ENCODE data around the gene SLC44A4. TPM values are rescaled to one million over a fixed set of nuclear protein-coding genes. Genes with fewer than 3 reads are reported as not detected.

SLC44A4 gene
- total and polyA plus RNA-seq, 2 of the 8 experiments (the other 6 are each of a cell fraction or from before 2014, with no cell fraction given), result 4.8 to 7.0 TPM

GRCh38 chr6:31822036-31822821 lies 56.6 kb downstream of the SLC44A4 start (continued):
- no peak for TF ChIP-seq CHD7 (IDR thresholded peaks at IDR 0.05; ENCODE audit: insufficient replicate concordance, low read length)
- TF ChIP-seq RFX5 (IDR thresholded peaks at IDR 0.05; ENCODE audit: borderline replicate concordance, low read depth, low read length), result no peak
- no peak for TF ChIP-seq KDM1A (IDR thresholded peaks at IDR 0.05; ENCODE audit: borderline replicate concordance, low read length)
- no peak for TF ChIP-seq NRF1 (IDR thresholded peaks at IDR 0.05; ENCODE audit: low read depth, low read length)
- TF ChIP-seq, protein P1, sequence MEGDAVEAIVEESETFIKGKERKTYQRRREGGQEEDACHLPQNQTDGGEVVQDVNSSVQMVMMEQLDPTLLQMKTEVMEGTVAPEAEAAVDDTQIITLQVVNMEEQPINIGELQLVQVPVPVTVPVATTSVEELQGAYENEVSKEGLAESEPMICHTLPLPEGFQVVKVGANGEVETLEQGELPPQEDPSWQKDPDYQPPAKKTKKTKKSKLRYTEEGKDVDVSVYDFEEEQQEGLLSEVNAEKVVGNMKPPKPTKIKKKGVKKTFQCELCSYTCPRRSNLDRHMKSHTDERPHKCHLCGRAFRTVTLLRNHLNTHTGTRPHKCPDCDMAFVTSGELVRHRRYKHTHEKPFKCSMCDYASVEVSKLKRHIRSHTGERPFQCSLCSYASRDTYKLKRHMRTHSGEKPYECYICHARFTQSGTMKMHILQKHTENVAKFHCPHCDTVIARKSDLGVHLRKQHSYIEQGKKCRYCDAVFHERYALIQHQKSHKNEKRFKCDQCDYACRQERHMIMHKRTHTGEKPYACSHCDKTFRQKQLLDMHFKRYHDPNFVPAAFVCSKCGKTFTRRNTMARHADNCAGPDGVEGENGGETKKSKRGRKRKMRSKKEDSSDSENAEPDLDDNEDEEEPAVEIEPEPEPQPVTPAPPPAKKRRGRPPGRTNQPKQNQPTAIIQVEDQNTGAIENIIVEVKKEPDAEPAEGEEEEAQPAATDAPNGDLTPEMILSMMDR (IDR thresholded peaks at IDR 0.05; ENCODE audit: control extremely low read depth in 1 of 3, insufficient read depth in 1 of 3, low read depth in 1 of 3, low read length in 3 of 3), result no peak
- TF ChIP-seq SIX5 (IDR thresholded peaks at IDR 0.05; ENCODE audit: low read depth, low read length), result no peak
- no peak for TF ChIP-seq TCF12 (IDR thresholded peaks at IDR 0.05; ENCODE audit: low read depth, low read length)

Data from H1 (cell line).